Esophagus muscularis mucosa (tissue), 4 donors: ENCODE measurements around the gene ACKR2. TPM values are rescaled to one million over a fixed set of nuclear protein-coding genes. Genes with fewer than 3 reads are reported as not detected.

Source experiments
- DNase-seq: peaks from one replicate; pipeline ENCODE4 v3.0.0-alpha.2; 2017; ENCODE audit errors: extremely low spot score
- H3K27ac ChIP-seq, 4 donors: fragments of 200-600 bp; sonication (generic); replicated peaks in 1 of 4; 1 replicate in 3 of 4; 2 replicates in 1 of 4; pipeline ENCODE4 v1.5.1; 2016 to 2019; ENCODE audit warnings: mild to moderate bottlenecking in 1 of 4
- H3K27me3 ChIP-seq, 4 donors: fragments of 200-600 bp; sonication (generic); one replicate each; pipeline versions ENCODE4 v1.5.1 to v1.6.0; 2016 to 2019
- H3K36me3 ChIP-seq, 4 donors: fragments of 200-600 bp; sonication (generic); one replicate each; pipeline ENCODE4 v1.5.1; 2016 to 2019
- H3K4me1 ChIP-seq, 4 donors: fragments of 200-600 bp; sonication (generic); one replicate each; pipeline ENCODE4 v1.5.1; 2016 to 2019
- H3K4me3 ChIP-seq, 4 donors: fragments of 200-600 bp; sonication (generic); 1 replicate in 2 of 4; 2 replicates in 2 of 4; pipeline ENCODE4 v1.5.1; 2016 to 2019; ENCODE audit warnings: mild to moderate bottlenecking in 4 of 4, moderate library complexity in 1 of 4
- H3K9me3 ChIP-seq, 4 donors: fragments of 200-600 bp; sonication (generic); 1 replicate in 3 of 4; 2 replicates in 1 of 4; pipeline ENCODE4 v1.5.1; 2016 to 2019
- EP300 ChIP-seq: sonication (generic); formaldehyde crosslinking; IDR thresholded peaks from one replicate; pipeline ENCODE4 v1.6.1; 2017; ENCODE audit warnings: antibody characterized with exemption
- POLR2A ChIP-seq: fragments of 450-650 bp; IDR thresholded peaks from one replicate; pipeline ENCODE4 v1.6.1; 2017; ENCODE audit warnings: antibody characterized with exemption, moderate library complexity, mild to moderate bottlenecking, low read depth
- POLR2AphosphoS5 ChIP-seq, 2 donors: sonication (generic); formaldehyde crosslinking; IDR thresholded peaks; one replicate each; pipeline ENCODE4 v1.6.1; 2017; ENCODE audit warnings: antibody characterized with exemption in 2 of 2
- WGBS: methylation state at CpG from one replicate; pipeline ENCODE4 v1.1.5; 2018; 5-methylcytosine and 5-hydroxymethylcytosine counted together
- intact Hi-C: fragments of 100-400 bp; cut with DNase I; formaldehyde crosslinking; loops from one replicate; pipeline ENCODE4 v1.15.1; 2023
- total RNA-seq, 4 donors: library from RNA; depleted of rRNA; stranded (reverse); fragments of >200 nt; gene quantifications; one replicate each; pipeline versions ENCODE4 v1.1.0 to v1.2.1, GENCODE V29; 2016
- TF ChIP-seq, protein P1 (sequence below), 3 experiments: fragments of 200-600 bp in 2 of 3; fragments of 450-650 bp in 1 of 3; sonication (generic) in 2 of 3; IDR thresholded peaks; one replicate each; pipeline ENCODE4 v1.5.1; 2017 to 2019; ENCODE audit warnings: antibody characterized with exemption in 3 of 3, mild to moderate bottlenecking in 2 of 3, moderate library complexity in 1 of 3

The ACKR2 gene
- total RNA-seq, 4 donors from 2014 or later = 2.5 to 15.9 (median 7.6) TPM

GRCh38 chr3:42826141-42826540, 16.9 kb downstream of the ACKR2 start:
- no peak overlapping the region for H3K4me3 ChIP-seq
- H3K4me1 ChIP-seq = peaks cover 0 to 8% (median 8%) of the 10 kb centered on the region in 4 donors
- H3K27ac ChIP-seq = no peak overlapping the region
- TF ChIP-seq, protein P1, sequence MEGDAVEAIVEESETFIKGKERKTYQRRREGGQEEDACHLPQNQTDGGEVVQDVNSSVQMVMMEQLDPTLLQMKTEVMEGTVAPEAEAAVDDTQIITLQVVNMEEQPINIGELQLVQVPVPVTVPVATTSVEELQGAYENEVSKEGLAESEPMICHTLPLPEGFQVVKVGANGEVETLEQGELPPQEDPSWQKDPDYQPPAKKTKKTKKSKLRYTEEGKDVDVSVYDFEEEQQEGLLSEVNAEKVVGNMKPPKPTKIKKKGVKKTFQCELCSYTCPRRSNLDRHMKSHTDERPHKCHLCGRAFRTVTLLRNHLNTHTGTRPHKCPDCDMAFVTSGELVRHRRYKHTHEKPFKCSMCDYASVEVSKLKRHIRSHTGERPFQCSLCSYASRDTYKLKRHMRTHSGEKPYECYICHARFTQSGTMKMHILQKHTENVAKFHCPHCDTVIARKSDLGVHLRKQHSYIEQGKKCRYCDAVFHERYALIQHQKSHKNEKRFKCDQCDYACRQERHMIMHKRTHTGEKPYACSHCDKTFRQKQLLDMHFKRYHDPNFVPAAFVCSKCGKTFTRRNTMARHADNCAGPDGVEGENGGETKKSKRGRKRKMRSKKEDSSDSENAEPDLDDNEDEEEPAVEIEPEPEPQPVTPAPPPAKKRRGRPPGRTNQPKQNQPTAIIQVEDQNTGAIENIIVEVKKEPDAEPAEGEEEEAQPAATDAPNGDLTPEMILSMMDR (IDR thresholded peaks at IDR 0.05) = no peak
- TF ChIP-seq POLR2A = no peak
- TF ChIP-seq EP300 = no peak
- no peak for TF ChIP-seq POLR2AphosphoS5 (IDR thresholded peaks at IDR 0.05)
- no peaks in the 10 kb centered on the region for H3K27me3 ChIP-seq
- no peaks in the 10 kb centered on the region for H3K9me3 ChIP-seq
- no peaks in the 10 kb centered on the region for H3K36me3 ChIP-seq
- DNase-seq = no peak
- intact Hi-C loops = no loop called here

DNA sequence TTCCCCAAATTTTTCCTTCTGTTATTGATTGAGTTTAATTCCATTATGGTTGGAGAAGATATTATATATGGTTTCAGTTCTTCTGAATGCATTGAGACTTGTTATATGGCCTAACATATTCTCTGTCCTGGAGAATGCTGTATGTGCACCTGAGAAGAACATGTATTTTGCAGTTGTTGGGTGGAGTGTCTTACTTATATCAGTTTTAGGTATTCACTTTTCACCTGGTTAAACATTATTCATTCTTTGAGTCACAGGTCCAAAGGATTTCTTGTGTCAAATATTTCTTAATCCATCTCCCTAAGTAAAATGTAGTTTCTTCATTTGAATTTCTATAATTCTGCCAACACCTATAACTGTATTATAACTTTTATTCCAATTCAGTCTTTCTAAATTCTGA, 17.8 kb downstream of the ACKR2 start:
- intact Hi-C loops = no loop called here
- Histone ChIP-seq H3K4me1 (peaks cover 0 to 12% (median 11%) of the 10 kb centered on the region in 4 donors), H3K4me3 (no peak overlapping the region), H3K9me3 (no peaks in the 10 kb centered on the region), H3K36me3 (no peaks in the 10 kb centered on the region), H3K27ac (no peak overlapping the region), H3K27me3 (no peaks in the 10 kb centered on the region)
- DNase-seq = no peak
- no peak for TF ChIP-seq POLR2AphosphoS5 (IDR thresholded peaks at IDR 0.05)
- TF ChIP-seq, protein P1 (IDR thresholded peaks at IDR 0.05) = no peak
- TF ChIP-seq POLR2A = no peak
- no peak for TF ChIP-seq EP300

GRCh38 chr3:42827654-42828053, 18.4 kb downstream of the ACKR2 start:
- Histone ChIP-seq H3K9me3 (no peaks in the 10 kb centered on the region), H3K4me3 (no peak overlapping the region), H3K27me3 (no peaks in the 10 kb centered on the region), H3K27ac (no peak overlapping the region), H3K4me1 (peaks cover 0 to 12% (median 11%) of the 10 kb centered on the region in 4 donors), H3K36me3 (no peaks in the 10 kb centered on the region)
- no peak for TF ChIP-seq POLR2AphosphoS5 (IDR thresholded peaks at IDR 0.05)
- TF ChIP-seq, protein P1 (IDR thresholded peaks at IDR 0.05) = no peak
- TF ChIP-seq POLR2A = no peak
- TF ChIP-seq EP300 = no peak
- WGBS = 78% methylated on average over 4 of the region's 4 CpGs
- intact Hi-C loops = loop anchor here (2.0 kb wide), 1 partner anchor 47 kb away; no protein-coding TSS in a partner anchor
- DNase-seq = no peak

- H3K4me1 ChIP-seq = peaks cover 0 to 12% (median 11%) of the 10 kb centered on the region in 4 donors
- no peaks in the 10 kb centered on the region for H3K27me3 ChIP-seq
- no peaks in the 10 kb centered on the region for H3K9me3 ChIP-seq
- DNase-seq = no peak
- H3K36me3 ChIP-seq = no peaks in the 10 kb centered on the region
- WGBS = 90% methylated on average over 5 of the region's 5 CpGs
- intact Hi-C loops = loop anchor here (2.0 kb wide), 1 partner anchor 48 kb away; no protein-coding TSS in a partner anchor
- no peak overlapping the region for H3K27ac ChIP-seq
- TF ChIP-seq EP300 (no peak), POLR2AphosphoS5 (IDR thresholded peaks at IDR 0.05) (no peak), POLR2A (no peak)
- TF ChIP-seq, protein P1 (IDR thresholded peaks at IDR 0.05) = no peak
- no peak overlapping the region for H3K4me3 ChIP-seq
Observed at GRCh38 chr3:42829083-42829627, 19.9 kb downstream of the ACKR2 start.
